ENCODE results near the gene DCDC2. TPM values are rescaled to one million over a fixed set of nuclear protein-coding genes. Genes with fewer than 3 reads are reported as not detected.

The DCDC2 gene
- total and polyA plus RNA-seq, 10 donors, result 0.02 to 0.03 TPM; not detected in 8

GRCh38 chr6:24344976-24345375 lies 12.9 kb downstream of the DCDC2 start:
- no peak for DNase-seq
- no peak overlapping the region for H3K27ac ChIP-seq
- H3K27me3 ChIP-seq (replicated peaks in 1 of 7), result peaks cover 0 to 47% (median 0%) of the 10 kb centered on the region in 7 donors
- H3K4me3 ChIP-seq, result no peak overlapping the region
- no peaks in the 10 kb centered on the region for H3K4me1 ChIP-seq
- no peaks in the 10 kb centered on the region for H3K9me3 ChIP-seq
- 65 to 87% (median 80%) methylated on average over 3 of the region's 3 CpGs for WGBS, 5 donors
- TF ChIP-seq POLR2A (IDR thresholded peaks at IDR 0.05), result no peak
- TF ChIP-seq, protein P1, sequence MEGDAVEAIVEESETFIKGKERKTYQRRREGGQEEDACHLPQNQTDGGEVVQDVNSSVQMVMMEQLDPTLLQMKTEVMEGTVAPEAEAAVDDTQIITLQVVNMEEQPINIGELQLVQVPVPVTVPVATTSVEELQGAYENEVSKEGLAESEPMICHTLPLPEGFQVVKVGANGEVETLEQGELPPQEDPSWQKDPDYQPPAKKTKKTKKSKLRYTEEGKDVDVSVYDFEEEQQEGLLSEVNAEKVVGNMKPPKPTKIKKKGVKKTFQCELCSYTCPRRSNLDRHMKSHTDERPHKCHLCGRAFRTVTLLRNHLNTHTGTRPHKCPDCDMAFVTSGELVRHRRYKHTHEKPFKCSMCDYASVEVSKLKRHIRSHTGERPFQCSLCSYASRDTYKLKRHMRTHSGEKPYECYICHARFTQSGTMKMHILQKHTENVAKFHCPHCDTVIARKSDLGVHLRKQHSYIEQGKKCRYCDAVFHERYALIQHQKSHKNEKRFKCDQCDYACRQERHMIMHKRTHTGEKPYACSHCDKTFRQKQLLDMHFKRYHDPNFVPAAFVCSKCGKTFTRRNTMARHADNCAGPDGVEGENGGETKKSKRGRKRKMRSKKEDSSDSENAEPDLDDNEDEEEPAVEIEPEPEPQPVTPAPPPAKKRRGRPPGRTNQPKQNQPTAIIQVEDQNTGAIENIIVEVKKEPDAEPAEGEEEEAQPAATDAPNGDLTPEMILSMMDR (IDR thresholded peaks at IDR 0.05 in 8 of 11, conservative IDR thresholded peaks at IDR 0.05 in 3 of 11), result no peak
- no peak for TF ChIP-seq POLR2AphosphoS5 (IDR thresholded peaks at IDR 0.05)
- no peaks in the 10 kb centered on the region for H3K36me3 ChIP-seq
- intact Hi-C loops (cut with DNase I; ENCODE audit: low total_unique reads), result no loop called here

- DNase-seq, result no peak
- Histone ChIP-seq H3K9me3 (peaks cover 0 to 26% (median 20%) of the 10 kb centered on the region in 8 donors), H3K4me3 (no peak overlapping the region), H3K36me3 (no peaks in the 10 kb centered on the region), H3K27ac (no peak overlapping the region), H3K4me1 (no peaks in the 10 kb centered on the region), H3K27me3 (replicated peaks in 1 of 7) (peaks cover 0 to 25% (median 0%) of the 10 kb centered on the region in 7 donors)
- 85 to 93% (median 90%) methylated on average over 6 of the region's 6 CpGs for WGBS, 5 donors
- no peak for TF ChIP-seq POLR2AphosphoS5 (IDR thresholded peaks at IDR 0.05)
- TF ChIP-seq, protein P1 (IDR thresholded peaks at IDR 0.05 in 8 of 11, conservative IDR thresholded peaks at IDR 0.05 in 3 of 11), result no peak
- no peak for TF ChIP-seq POLR2A (IDR thresholded peaks at IDR 0.05)
- intact Hi-C loops (cut with DNase I; ENCODE audit: low total_unique reads), result no loop called here
These were observed 16.6 kb downstream of the DCDC2 start for GRCh38 chr6:24340998-24341938.

DNA sequence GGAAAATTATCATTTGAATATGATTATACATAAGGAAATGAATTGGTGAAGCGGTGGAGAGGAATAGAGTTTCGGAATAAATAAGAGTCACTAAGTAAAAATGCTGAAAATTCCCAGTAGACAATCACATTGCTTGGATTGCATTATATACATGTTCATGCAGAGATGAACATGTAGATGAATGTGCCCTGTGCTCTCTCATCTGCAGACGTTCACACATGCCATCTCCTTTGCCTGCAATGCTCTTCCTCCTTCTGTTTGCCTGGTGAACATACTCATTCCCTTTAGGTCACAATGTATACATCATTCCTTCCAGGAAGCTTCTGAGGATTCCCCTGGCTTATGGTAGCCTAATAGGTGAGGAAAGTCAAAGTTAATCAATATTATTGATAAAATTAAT lies 17.9 kb downstream of the DCDC2 start:
- Histone ChIP-seq H3K4me3 (no peak overlapping the region), H3K36me3 (no peaks in the 10 kb centered on the region), H3K4me1 (no peaks in the 10 kb centered on the region), H3K9me3 (peaks cover 0 to 26% (median 20%) of the 10 kb centered on the region in 8 donors), H3K27ac (no peak overlapping the region), H3K27me3 (replicated peaks in 1 of 7) (peaks cover 0 to 13% (median 0%) of the 10 kb centered on the region in 7 donors)
- DNase-seq, result no peak
- TF ChIP-seq POLR2AphosphoS5 (IDR thresholded peaks at IDR 0.05) (no peak), POLR2A (IDR thresholded peaks at IDR 0.05) (no peak)
- TF ChIP-seq, protein P1 (IDR thresholded peaks at IDR 0.05 in 8 of 11, conservative IDR thresholded peaks at IDR 0.05 in 3 of 11), result no peak
- WGBS, 5 donors, result 60 to 78% (median 70%) methylated on average over 3 of the region's 3 CpGs
- intact Hi-C loops (cut with DNase I; ENCODE audit: low total_unique reads), result no loop called here

DNA sequence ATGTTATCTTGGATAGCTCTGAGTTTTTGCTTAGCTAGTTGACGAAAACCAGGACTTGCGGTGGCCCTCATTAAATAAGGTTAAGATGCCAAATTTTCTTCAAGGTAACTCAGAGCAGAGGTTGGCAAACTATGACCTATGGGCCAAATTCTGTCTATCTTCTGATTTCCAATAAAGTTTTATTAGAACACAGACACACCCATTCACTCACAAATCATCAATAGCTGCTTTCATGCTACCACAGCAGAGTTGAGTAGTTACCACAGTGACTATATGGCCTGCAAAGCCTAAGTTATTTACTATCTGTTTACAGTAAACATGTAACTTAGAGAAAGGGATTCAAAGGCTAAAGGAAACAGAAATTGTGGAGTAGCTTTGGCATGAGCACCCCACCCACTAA lies 23.6 kb downstream of the DCDC2 start:
- Histone ChIP-seq H3K4me1 (no peaks in the 10 kb centered on the region), H3K27ac (no peak overlapping the region), H3K4me3 (no peak overlapping the region), H3K9me3 (peaks cover 0 to 24% (median 19%) of the 10 kb centered on the region in 8 donors), H3K27me3 (replicated peaks in 1 of 7) (no peaks in the 10 kb centered on the region), H3K36me3 (no peaks in the 10 kb centered on the region)
- no peak for DNase-seq
- intact Hi-C loops (cut with DNase I; ENCODE audit: low total_unique reads), result no loop called here
- WGBS, 5 donors, result 90 to 100% (median 95%) methylated on average over 2 of the region's 2 CpGs
- TF ChIP-seq, protein P1 (IDR thresholded peaks at IDR 0.05 in 8 of 11, conservative IDR thresholded peaks at IDR 0.05 in 3 of 11), result no peak
